Endothelial cell (in vitro differentiated cells): ENCODE data around the gene QPRT. TPM values are rescaled to one million over a fixed set of nuclear protein-coding genes. Genes with fewer than 3 reads are reported as not detected.
"Not testable (repeated sequence)": the region's sequence is repeated elsewhere in the genome, so short reads cannot be mapped to it uniquely, and the experiment has no call there.

ENCODE experiments used
- DNase-seq: peaks from one replicate; pipeline ENCODE4 v3.0.0; 2021; ENCODE audit warnings: low spot score
- H3K27ac Mint-ChIP-seq: one replicate; pipeline ENCODE4 v1.8.0; 2021; ENCODE audit warnings: mixed read lengths, inconsistent platforms; ENCODE audit not compliant: unreplicated experiment
- H3K27me3 Mint-ChIP-seq: one replicate; pipeline ENCODE4 v1.8.0; 2021; ENCODE audit warnings: mild to moderate bottlenecking, moderate library complexity, mixed read lengths, inconsistent platforms; ENCODE audit not compliant: unreplicated experiment
- H3K36me3 Mint-ChIP-seq: one replicate; pipeline ENCODE4 v1.8.0; 2021; ENCODE audit warnings: mild to moderate bottlenecking, low read depth, mixed read lengths, inconsistent platforms; ENCODE audit not compliant: unreplicated experiment
- H3K4me1 Mint-ChIP-seq: one replicate; pipeline ENCODE4 v1.8.0; 2021; ENCODE audit warnings: mild to moderate bottlenecking, mixed read lengths, inconsistent platforms; ENCODE audit not compliant: unreplicated experiment
- H3K4me3 Mint-ChIP-seq: one replicate; pipeline ENCODE4 v1.8.0; 2021; ENCODE audit warnings: mild to moderate bottlenecking, mixed read lengths, inconsistent platforms; ENCODE audit not compliant: unreplicated experiment
- H3K9me3 Mint-ChIP-seq: one replicate; pipeline ENCODE4 v1.8.0; 2021; ENCODE audit warnings: mixed read lengths, inconsistent platforms; ENCODE audit not compliant: unreplicated experiment
- long read RNA-seq: library from polyadenylated mRNA; unstranded; transcript quantifications from one replicate; pipeline ENCODE4 v2.0.0, GENCODE V29; 2020; ENCODE audit not compliant: unreplicated experiment
- total RNA-seq: library from RNA; stranded (reverse); fragmentation: NEBNext Ultra II Directional; extraction: Animal tissue kit (Norgen Biotek cat#: 25700); gene quantifications from one replicate; pipeline ENCODE4 v1.2.1, GENCODE V29; 2021; ENCODE audit not compliant: unreplicated experiment
- TF ChIP-seq, protein P1 (sequence below): fragments of 200-600 bp; sonication (generic); IDR thresholded peaks from one replicate; pipeline ENCODE4 v1.5.0; 2021; ENCODE audit warnings: antibody characterized with exemption; ENCODE audit not compliant: unreplicated experiment

The QPRT gene
- 30.4 TPM for total RNA-seq
- long read RNA-seq, transcript QPRT-202 (4 exons, 2,343 nt): major isoform, 22 of 31 reads
- long read RNA-seq, partial matches to known transcripts: 3 of 31 reads
- long read RNA-seq, other reads (novel, unspliced or antisense): 6 of 31 reads

DNA sequence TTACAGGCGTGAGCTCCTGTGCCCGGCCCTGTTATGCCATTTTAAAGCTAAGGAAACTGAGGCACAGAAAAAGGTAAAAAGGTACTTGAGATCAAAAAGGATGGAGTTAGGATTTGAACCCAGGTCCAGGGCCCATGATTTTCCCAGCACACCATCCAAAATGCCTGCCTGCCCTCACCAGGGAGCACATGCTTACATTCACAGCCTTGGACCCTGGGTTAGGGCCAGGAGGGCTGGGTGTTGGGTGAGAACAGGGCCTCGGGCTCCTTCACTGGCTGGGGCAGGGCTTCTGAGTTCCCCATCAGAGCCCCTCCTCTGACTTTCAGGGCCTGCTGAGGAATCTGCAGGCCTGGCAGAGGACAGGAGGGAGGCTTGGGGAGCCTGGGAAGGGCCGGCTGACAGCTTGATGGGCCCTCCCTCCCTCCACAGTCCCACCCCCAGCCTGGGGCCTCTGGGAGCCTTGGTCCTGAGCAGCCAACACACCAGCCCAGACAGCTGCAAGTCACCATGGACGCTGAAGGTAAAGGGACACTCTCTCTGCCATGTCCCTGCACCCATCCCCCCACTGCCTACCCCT, at the start of gene QPRT:
Gene QPRT (plus strand): TSS at position 490 of the 577 bp plus-strand sequence. CDS start 18 bp downstream, at position 508.
- Mint-ChIP-seq H3K4me1 (peaks cover 9% of the 10 kb centered on the region), H3K4me3 (peak within 1 kb of the TSS; percentile 86), H3K9me3 (no peaks in the 10 kb centered on the region), H3K36me3 (no peaks in the 10 kb centered on the region), H3K27ac (peak within 1 kb of the TSS; percentile 89), H3K27me3 (peaks cover 5% of the 10 kb centered on the region)
- TF ChIP-seq, protein P1, sequence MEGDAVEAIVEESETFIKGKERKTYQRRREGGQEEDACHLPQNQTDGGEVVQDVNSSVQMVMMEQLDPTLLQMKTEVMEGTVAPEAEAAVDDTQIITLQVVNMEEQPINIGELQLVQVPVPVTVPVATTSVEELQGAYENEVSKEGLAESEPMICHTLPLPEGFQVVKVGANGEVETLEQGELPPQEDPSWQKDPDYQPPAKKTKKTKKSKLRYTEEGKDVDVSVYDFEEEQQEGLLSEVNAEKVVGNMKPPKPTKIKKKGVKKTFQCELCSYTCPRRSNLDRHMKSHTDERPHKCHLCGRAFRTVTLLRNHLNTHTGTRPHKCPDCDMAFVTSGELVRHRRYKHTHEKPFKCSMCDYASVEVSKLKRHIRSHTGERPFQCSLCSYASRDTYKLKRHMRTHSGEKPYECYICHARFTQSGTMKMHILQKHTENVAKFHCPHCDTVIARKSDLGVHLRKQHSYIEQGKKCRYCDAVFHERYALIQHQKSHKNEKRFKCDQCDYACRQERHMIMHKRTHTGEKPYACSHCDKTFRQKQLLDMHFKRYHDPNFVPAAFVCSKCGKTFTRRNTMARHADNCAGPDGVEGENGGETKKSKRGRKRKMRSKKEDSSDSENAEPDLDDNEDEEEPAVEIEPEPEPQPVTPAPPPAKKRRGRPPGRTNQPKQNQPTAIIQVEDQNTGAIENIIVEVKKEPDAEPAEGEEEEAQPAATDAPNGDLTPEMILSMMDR: no peak
- DNase-seq: peak; percentile 35

DNA sequence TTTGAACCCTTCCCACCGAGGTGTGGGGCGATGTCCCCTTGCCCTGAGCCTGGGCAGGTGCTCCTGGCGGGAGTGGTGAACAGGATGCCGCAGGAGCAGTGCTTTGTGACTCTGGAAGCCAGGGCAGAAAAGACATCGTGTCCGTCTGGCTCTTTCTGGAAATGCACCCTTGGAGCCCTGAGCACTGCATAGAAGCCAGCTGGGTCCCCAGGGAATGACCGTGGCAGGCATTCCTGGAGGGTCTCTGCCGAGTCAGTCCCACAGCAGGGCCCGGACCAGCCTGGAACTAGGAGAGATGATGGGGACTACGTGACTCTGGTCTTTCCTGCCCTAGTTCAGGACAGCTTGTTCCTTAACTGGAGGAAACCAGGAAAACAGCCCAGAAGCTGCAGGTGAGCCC, 49.7 kb upstream of the QPRT start:
- H3K9me3 Mint-ChIP-seq, DNase-seq, H3K4me3 Mint-ChIP-seq, H3K27me3 Mint-ChIP-seq, H3K36me3 Mint-ChIP-seq, H3K4me1 Mint-ChIP-seq, H3K27ac Mint-ChIP-seq: not testable (repeated sequence)

DNA sequence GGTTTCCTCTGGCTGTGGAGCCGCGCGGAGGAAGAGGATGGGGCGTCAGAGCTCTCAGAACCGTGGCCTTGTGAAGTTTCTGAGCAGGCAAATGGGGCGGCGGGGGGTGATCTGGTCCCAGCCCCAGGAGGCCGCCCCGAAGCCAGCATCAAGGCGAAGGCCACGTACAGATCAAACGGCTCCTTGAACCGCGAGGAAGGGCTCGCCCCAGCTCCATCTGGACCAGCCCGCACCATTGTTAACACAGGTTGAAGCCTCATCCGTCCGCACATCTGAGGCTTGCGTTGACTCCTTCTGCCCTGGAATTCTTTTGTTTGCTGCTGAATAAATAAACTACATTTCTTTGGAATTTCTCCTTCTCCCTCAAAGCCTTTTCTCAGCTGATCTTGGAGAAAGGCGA, 47.3 kb upstream of the QPRT start:
- not testable (repeated sequence) for DNase-seq, H3K27ac Mint-ChIP-seq, H3K4me3 Mint-ChIP-seq, H3K27me3 Mint-ChIP-seq, H3K9me3 Mint-ChIP-seq, H3K4me1 Mint-ChIP-seq, H3K36me3 Mint-ChIP-seq

DNA sequence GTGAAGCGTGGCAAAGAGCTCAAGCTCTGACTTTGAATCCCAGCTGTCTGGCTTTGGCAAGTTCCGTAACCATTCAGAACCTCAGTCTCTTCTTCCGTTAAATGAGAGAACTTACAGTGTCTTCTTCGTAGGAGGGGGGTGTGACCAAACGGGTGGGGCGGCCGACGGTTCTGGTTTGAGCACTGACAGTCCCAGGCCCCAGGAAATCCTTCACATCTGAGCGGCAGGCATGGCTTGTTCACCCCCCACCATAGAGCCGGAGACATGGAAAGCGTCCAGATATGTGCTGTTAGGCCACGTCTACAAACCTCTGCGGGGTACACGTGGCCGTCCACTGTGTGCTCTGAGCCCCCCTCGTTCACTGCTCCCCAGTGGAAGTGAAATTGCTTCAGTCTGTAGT, 43.1 kb upstream of the QPRT start:
- not testable (repeated sequence) for H3K36me3 Mint-ChIP-seq, H3K9me3 Mint-ChIP-seq, DNase-seq, H3K27me3 Mint-ChIP-seq, H3K4me1 Mint-ChIP-seq, H3K27ac Mint-ChIP-seq, H3K4me3 Mint-ChIP-seq

DNA sequence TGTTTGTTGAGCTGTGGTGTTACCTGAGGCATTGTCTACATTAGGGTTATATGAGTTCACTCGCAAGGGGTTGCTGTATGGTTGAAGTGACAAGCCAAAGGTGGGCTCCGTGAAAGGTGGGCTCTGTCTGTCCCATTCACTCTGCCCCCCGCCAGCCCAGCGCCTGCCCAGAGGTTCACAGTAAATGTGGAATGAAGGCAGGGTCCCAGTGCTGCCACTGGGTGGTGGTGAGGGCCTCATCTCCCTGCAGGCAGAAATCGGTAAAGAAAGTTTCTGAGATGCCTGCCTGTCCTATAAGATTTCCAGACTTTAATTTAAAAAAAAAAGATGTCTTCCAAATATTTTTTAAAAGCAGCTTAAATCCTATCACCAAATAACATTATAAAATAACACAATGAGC, 42.6 kb upstream of the QPRT start:
- not testable (repeated sequence) for H3K4me1 Mint-ChIP-seq, DNase-seq, H3K27ac Mint-ChIP-seq, H3K27me3 Mint-ChIP-seq, H3K9me3 Mint-ChIP-seq, H3K4me3 Mint-ChIP-seq, H3K36me3 Mint-ChIP-seq

DNA sequence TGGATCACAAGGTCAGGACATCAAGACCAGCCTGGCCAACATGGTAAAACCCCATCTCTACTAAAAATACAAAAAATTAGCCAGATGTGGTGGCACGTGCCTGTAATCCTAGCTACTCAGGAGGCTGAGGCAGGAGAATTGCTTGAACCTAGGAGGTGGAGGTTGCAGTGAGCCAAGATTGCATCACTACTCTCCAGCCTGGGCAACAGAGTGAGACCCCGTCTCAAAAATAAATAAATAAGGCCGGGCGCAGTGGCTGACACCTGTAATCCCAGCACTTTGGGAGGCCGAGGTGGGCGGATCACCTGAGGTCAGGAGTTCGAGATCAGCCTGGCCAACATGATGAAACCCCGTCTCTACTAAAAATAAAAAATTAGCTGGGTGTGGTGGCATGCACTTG, 40.2 kb upstream of the QPRT start:
- H3K9me3 Mint-ChIP-seq, H3K27me3 Mint-ChIP-seq, DNase-seq, H3K4me3 Mint-ChIP-seq, H3K4me1 Mint-ChIP-seq, H3K27ac Mint-ChIP-seq, H3K36me3 Mint-ChIP-seq: not testable (repeated sequence)

DNA sequence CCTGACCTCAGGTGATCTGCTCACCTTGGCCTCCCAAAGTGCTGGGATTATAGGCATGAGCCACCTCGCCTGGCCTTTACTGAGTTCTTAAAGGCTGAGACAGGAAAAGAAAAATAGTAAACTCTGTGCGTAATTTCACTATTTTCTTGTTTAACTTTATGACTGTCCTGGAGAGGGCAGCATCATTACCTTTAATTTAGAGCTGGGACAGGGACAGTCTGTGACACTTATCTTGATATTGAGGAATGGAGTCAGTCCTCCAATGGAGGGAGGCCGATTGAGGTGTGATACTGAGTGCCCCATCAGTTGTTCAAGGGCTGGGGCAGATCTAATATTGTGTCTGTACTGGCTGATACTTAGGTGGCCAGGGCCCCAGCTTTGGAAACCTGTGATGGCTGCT, 37.4 kb upstream of the QPRT start:
- no peak for DNase-seq
- Mint-ChIP-seq H3K4me1 (no peaks in the 10 kb centered on the region), H3K4me3 (no peak overlapping the region), H3K27me3 (peaks cover 2% of the 10 kb centered on the region), H3K27ac (no peak overlapping the region), H3K36me3 (no peaks in the 10 kb centered on the region), H3K9me3 (no peaks in the 10 kb centered on the region)
- TF ChIP-seq, protein P1: no peak
